Gastroesophageal sphincter (tissue), 3 donors: Measurements from ENCODE around the gene ANKRD27.

Experiments
- CTCF ChIP-seq, 4 experiments: fragments of 200-600 bp in 2 of 4; fragments of 450-650 bp in 2 of 4; sonication (generic) in 1 of 4; IDR thresholded peaks; one replicate each; pipeline ENCODE4 v1.5.1; 2017 to 2019; ENCODE audit warnings: antibody characterized with exemption in 4 of 4, mild to moderate bottlenecking in 2 of 4, moderate library complexity in 2 of 4
- POLR2A ChIP-seq, 2 donors: fragments of 450-650 bp; IDR thresholded peaks; one replicate each; pipeline ENCODE4 v1.6.1; 2017; ENCODE audit warnings: antibody characterized with exemption in 2 of 2, mild to moderate bottlenecking in 2 of 2, moderate library complexity in 1 of 2
- POLR2AphosphoS5 ChIP-seq: sonication (generic); formaldehyde crosslinking; IDR thresholded peaks from one replicate; pipeline ENCODE4 v1.6.1; 2017; ENCODE audit warnings: antibody characterized with exemption

GRCh38 chr19:32614916-32615315 lies 60.1 kb downstream of the ANKRD27 start:
- TF ChIP-seq POLR2A (IDR thresholded peaks at IDR 0.05) = no peak
- TF ChIP-seq POLR2AphosphoS5 = no peak
- no peak for TF ChIP-seq CTCF (IDR thresholded peaks at IDR 0.05)
